Left renal cortex interstitium (tissue), 4 donors: Measurements from ENCODE around the gene CTSE. TPM values are rescaled to one million over a fixed set of nuclear protein-coding genes. Genes with fewer than 3 reads are reported as not detected.
"Not testable (repeated sequence)": the region's sequence is repeated elsewhere in the genome, so short reads cannot be mapped to it uniquely, and the experiment has no call there.

Experiments used
- DNase-seq, 4 donors: peaks; one replicate each; pipeline ENCODE4 v3.0.0-alpha.2; 2013; ENCODE audit warnings: low read depth in 4 of 4, low spot score in 2 of 4, missing footprints in 1 of 4
- polyA plus RNA-seq, 4 donors: library from polyadenylated mRNA; unstranded; fragments of 120-200 nt; gene quantifications; one replicate each; pipeline ENCODE4 v1.2.1, GENCODE V29; 2013; ENCODE audit not compliant: insufficient read length in 4 of 4

Gene CTSE
- polyA plus RNA-seq, result under 1 TPM; 0.16 to 0.58 (median 0.25) TPM

- no peak for DNase-seq
Observed at GRCh38 chr1:206023695-206024094, at the start of gene CTSE. Gene CTSE, minus strand, starts transcription at chr1:206023895. Its CDS starts 104 bp downstream, at chr1:206023791.

GRCh38 chr1:206070627-206071304 is 47.1 kb upstream of the CTSE start:
- no peak for DNase-seq

- no peak for DNase-seq
Observed at GRCh38 chr1:206068314-206068713, 44.6 kb upstream of the CTSE start.

- DNase-seq, result no peak
Observed at GRCh38 chr1:206067486-206068227, 44.0 kb upstream of the CTSE start.

GRCh38 chr1:206066479-206067171 is 42.9 kb upstream of the CTSE start:
- DNase-seq, result no peak

- DNase-seq, result no peak
Observed at GRCh38 chr1:206065547-206066145, 42.0 kb upstream of the CTSE start.

- not testable (repeated sequence) for DNase-seq
Observed at GRCh38 chr1:206064501-206064900, 40.8 kb upstream of the CTSE start.

GRCh38 chr1:206064001-206064400 is 40.3 kb upstream of the CTSE start:
- not testable (repeated sequence) for DNase-seq

GRCh38 chr1:206062464-206062863 is 38.8 kb upstream of the CTSE start:
- no peak for DNase-seq

GRCh38 chr1:206060844-206061243 is 37.1 kb upstream of the CTSE start:
- DNase-seq, result no peak

GRCh38 chr1:206059355-206059915 is 35.7 kb upstream of the CTSE start:
- DNase-seq, result no peak

GRCh38 chr1:206058927-206059292 is 35.2 kb upstream of the CTSE start:
- DNase-seq, result no peak

- DNase-seq, result not testable (repeated sequence)
Observed at GRCh38 chr1:206058289-206058926, 34.7 kb upstream of the CTSE start.

GRCh38 chr1:206055639-206056323 is 32.1 kb upstream of the CTSE start:
- DNase-seq, result not testable (repeated sequence)

- DNase-seq, result not testable (repeated sequence)
Observed at GRCh38 chr1:206055069-206055625, 31.5 kb upstream of the CTSE start.

GRCh38 chr1:206053616-206054015 is 29.9 kb upstream of the CTSE start:
- not testable (repeated sequence) for DNase-seq

GRCh38 chr1:206052919-206053610 is 29.4 kb upstream of the CTSE start, which contains the start of gene RHEX:
Gene RHEX, plus strand, starts transcription at chr1:206053173. Its CDS starts 44,656 bp downstream, at chr1:206097829.
- DNase-seq, result not testable (repeated sequence)

- not testable (repeated sequence) for DNase-seq
Observed at GRCh38 chr1:206052231-206052865, 28.7 kb upstream of the CTSE start.
